Measurements from ENCODE around the gene PDIA5. TPM values are rescaled to one million over a fixed set of nuclear protein-coding genes. Genes with fewer than 3 reads are reported as not detected.

Gene PDIA5
- total RNA-seq, 4 donors from 2014 or later = 3.6 to 38.1 (median 25.1) TPM

- intact Hi-C loops (cut with DNase I; ENCODE audit: low total_unique reads) = no loop called here
- Histone ChIP-seq H3K27me3 (no peaks in the 10 kb centered on the region), H3K4me3 (no peak overlapping the region), H3K27ac (no peak overlapping the region), H3K36me3 (no peaks in the 10 kb centered on the region), H3K4me1 (no peaks in the 10 kb centered on the region), H3K9me3 (no peaks in the 10 kb centered on the region)
- TF ChIP-seq POLR2A (IDR thresholded peaks at IDR 0.05) = no peak
- DNase-seq = no peak
These were observed 59.2 kb downstream of the PDIA5 start for GRCh38 chr3:123126031-123126430.

- no peaks in the 10 kb centered on the region for H3K9me3 ChIP-seq
- no peak overlapping the region for H3K27ac ChIP-seq
- no peaks in the 10 kb centered on the region for H3K4me1 ChIP-seq
- TF ChIP-seq CTCF (IDR thresholded peaks at IDR 0.05) (no peak), POLR2A (IDR thresholded peaks at IDR 0.05) (no peak)
- H3K27me3 ChIP-seq = no peaks in the 10 kb centered on the region
- no peak for DNase-seq
- no peak overlapping the region for H3K4me3 ChIP-seq
- intact Hi-C loops (cut with DNase I; ENCODE audit: low total_unique reads) = no loop called here
- no peaks in the 10 kb centered on the region for H3K36me3 ChIP-seq
These were observed 59.8 kb downstream of the PDIA5 start for GRCh38 chr3:123126653-123127052.

- intact Hi-C loops (cut with DNase I; ENCODE audit: low total_unique reads) = no loop called here
- no peak for TF ChIP-seq CTCF (IDR thresholded peaks at IDR 0.05)
- no peak for TF ChIP-seq POLR2A (IDR thresholded peaks at IDR 0.05)
- no peaks in the 10 kb centered on the region for H3K9me3 ChIP-seq
- H3K27me3 ChIP-seq = no peaks in the 10 kb centered on the region
- no peaks in the 10 kb centered on the region for H3K36me3 ChIP-seq
- H3K27ac ChIP-seq = no peak overlapping the region
- no peak for DNase-seq
- no peaks in the 10 kb centered on the region for H3K4me1 ChIP-seq
- H3K4me3 ChIP-seq = no peak overlapping the region
These were observed 62.3 kb downstream of the PDIA5 start for GRCh38 chr3:123129092-123129491.

- no peaks in the 10 kb centered on the region for H3K4me1 ChIP-seq
- TF ChIP-seq POLR2A (IDR thresholded peaks at IDR 0.05) (no peak), CTCF (IDR thresholded peaks at IDR 0.05) (no peak)
- intact Hi-C loops (cut with DNase I; ENCODE audit: low total_unique reads) = no loop called here
- no peak for DNase-seq
- no peaks in the 10 kb centered on the region for H3K9me3 ChIP-seq
- H3K4me3 ChIP-seq = no peak overlapping the region
- no peaks in the 10 kb centered on the region for H3K36me3 ChIP-seq
- no peaks in the 10 kb centered on the region for H3K27me3 ChIP-seq
- H3K27ac ChIP-seq = no peak overlapping the region
These were observed 62.7 kb downstream of the PDIA5 start for GRCh38 chr3:123129532-123129931.

- H3K4me1 ChIP-seq = no peaks in the 10 kb centered on the region
- TF ChIP-seq CTCF (IDR thresholded peaks at IDR 0.05) (no peak), POLR2A (IDR thresholded peaks at IDR 0.05) (no peak)
- no peaks in the 10 kb centered on the region for H3K36me3 ChIP-seq
- H3K27me3 ChIP-seq = no peaks in the 10 kb centered on the region
- H3K9me3 ChIP-seq = no peaks in the 10 kb centered on the region
- H3K27ac ChIP-seq = no peak overlapping the region
- intact Hi-C loops (cut with DNase I; ENCODE audit: low total_unique reads) = no loop called here
- no peak overlapping the region for H3K4me3 ChIP-seq
- DNase-seq = no peak
These were observed 63.4 kb downstream of the PDIA5 start for GRCh38 chr3:123130079-123130750.

GRCh38 chr3:123134671-123135070, 67.8 kb downstream of the PDIA5 start:
- Histone ChIP-seq H3K27ac (no peak overlapping the region), H3K4me1 (no peaks in the 10 kb centered on the region), H3K9me3 (no peaks in the 10 kb centered on the region), H3K27me3 (no peaks in the 10 kb centered on the region), H3K36me3 (no peaks in the 10 kb centered on the region), H3K4me3 (no peak overlapping the region)
- intact Hi-C loops (cut with DNase I; ENCODE audit: low total_unique reads) = no loop called here
- no peak for DNase-seq
- TF ChIP-seq CTCF (IDR thresholded peaks at IDR 0.05) = no peak
